8988T (cell line): Measurements from ENCODE around the gene PCNX4.

Experiments used
- DNase-seq: peaks from one replicate; pipeline ENCODE4 v3.0.0; 2011

Gene PCNX4

GRCh38 chr14:60175255-60175902 is 83.7 kb downstream of the PCNX4 start:
- no peak for DNase-seq

GRCh38 chr14:60178164-60178563 is 86.4 kb downstream of the PCNX4 start:
- no peak for DNase-seq

- DNase-seq: no peak
These were observed 87.1 kb downstream of the PCNX4 start for GRCh38 chr14:60178820-60179219.

GRCh38 chr14:60179431-60179869 is 87.7 kb downstream of the PCNX4 start:
- DNase-seq: no peak

GRCh38 chr14:60183138-60183537 is 91.4 kb downstream of the PCNX4 start:
- no peak for DNase-seq

- DNase-seq: no peak
These were observed 92.0 kb downstream of the PCNX4 start for GRCh38 chr14:60183741-60184140.

GRCh38 chr14:60184146-60184904 is 92.6 kb downstream of the PCNX4 start:
- DNase-seq: no peak

GRCh38 chr14:60184905-60185555 is 93.3 kb downstream of the PCNX4 start:
- DNase-seq: no peak

GRCh38 chr14:60188115-60188514 is 96.4 kb downstream of the PCNX4 start:
- no peak for DNase-seq

- DNase-seq: no peak
These were observed 97.0 kb downstream of the PCNX4 start for GRCh38 chr14:60188696-60189095.

- DNase-seq: no peak
These were observed 98.5 kb downstream of the PCNX4 start for GRCh38 chr14:60189923-60190840.

GRCh38 chr14:60195179-60195810 is 103.6 kb downstream of the PCNX4 start:
- DNase-seq: no peak

- no peak for DNase-seq
These were observed 104.6 kb downstream of the PCNX4 start for GRCh38 chr14:60196291-60196690.

GRCh38 chr14:60197629-60198303 is 106.0 kb downstream of the PCNX4 start:
- no peak for DNase-seq

- DNase-seq: no peak
These were observed 107.6 kb downstream of the PCNX4 start for GRCh38 chr14:60199321-60199720.

- no peak for DNase-seq
These were observed 112.5 kb downstream of the PCNX4 start for GRCh38 chr14:60204104-60204842.

GRCh38 chr14:60204843-60205774 is 113.4 kb downstream of the PCNX4 start:
- no peak for DNase-seq

GRCh38 chr14:60206249-60206670 is 114.5 kb downstream of the PCNX4 start:
- DNase-seq: no peak

- DNase-seq: no peak
These were observed 115.3 kb downstream of the PCNX4 start for GRCh38 chr14:60206837-60207533.
